Measurements from ENCODE around the gene ROPN1L.

The ROPN1L gene

GRCh38 chr5:10442576-10442975 is 897 bp downstream of the ROPN1L start:
- no peak overlapping the region for H3K27ac ChIP-seq
- TF ChIP-seq CTCF (conservative IDR thresholded peaks at IDR 0.05): no peak
- no peak for TF ChIP-seq ZFX (IDR thresholded peaks at IDR 0.05)

- TF ChIP-seq CTCF (conservative IDR thresholded peaks at IDR 0.05) (no peak), ZFX (IDR thresholded peaks at IDR 0.05) (no peak)
- H3K27ac ChIP-seq: no peak overlapping the region
Measured at GRCh38 chr5:10445352-10445751, 3.7 kb downstream of the ROPN1L start.

- no peak overlapping the region for H3K27ac ChIP-seq
Measured at GRCh38 chr5:10446490-10446889, 4.8 kb downstream of the ROPN1L start.

GRCh38 chr5:10447041-10447440 is 5.4 kb downstream of the ROPN1L start:
- TF ChIP-seq ZFX (IDR thresholded peaks at IDR 0.05) (no peak), CTCF (conservative IDR thresholded peaks at IDR 0.05) (no peak)
- no peak overlapping the region for H3K27ac ChIP-seq

More at GRCh38 chr5:10446490-10446889, 4.8 kb downstream of the ROPN1L start:
- TF ChIP-seq CTCF (conservative IDR thresholded peaks at IDR 0.05) (no peak), ZFX (IDR thresholded peaks at IDR 0.05) (no peak)

DNA sequence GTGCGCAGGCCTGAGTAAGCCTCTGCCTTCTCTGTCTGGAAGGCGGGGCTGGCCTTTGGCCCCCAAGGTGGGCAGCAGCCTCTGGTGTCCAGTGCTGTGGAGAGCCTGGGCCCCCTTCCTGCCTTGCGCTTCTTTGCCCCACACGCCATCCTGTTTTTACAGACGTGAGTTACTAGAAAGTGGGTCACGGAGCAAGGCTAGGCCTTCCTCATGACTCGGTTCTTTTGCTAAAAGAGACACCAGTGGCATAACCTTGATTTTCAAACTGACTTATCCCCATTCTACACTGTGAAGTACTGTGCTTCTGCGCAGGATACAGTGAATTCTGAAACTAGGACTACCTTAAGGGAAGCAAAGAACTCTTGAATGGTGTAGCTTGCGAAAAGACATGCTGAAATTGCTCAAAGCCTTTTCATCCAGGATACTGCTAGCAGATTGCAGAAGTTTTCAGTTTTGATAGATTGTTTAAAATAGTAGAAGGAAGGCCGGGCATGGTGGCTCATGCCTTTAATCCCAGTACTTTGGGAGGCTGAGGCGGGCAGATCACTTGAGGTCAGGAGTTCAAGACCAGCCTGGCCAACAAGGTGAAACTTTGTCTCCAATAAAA is 7.2 kb downstream of the ROPN1L start:
- TF ChIP-seq CTCF (conservative IDR thresholded peaks at IDR 0.05) (no peak), ZFX (IDR thresholded peaks at IDR 0.05) (no peak)
- H3K27ac ChIP-seq: no peak overlapping the region

DNA sequence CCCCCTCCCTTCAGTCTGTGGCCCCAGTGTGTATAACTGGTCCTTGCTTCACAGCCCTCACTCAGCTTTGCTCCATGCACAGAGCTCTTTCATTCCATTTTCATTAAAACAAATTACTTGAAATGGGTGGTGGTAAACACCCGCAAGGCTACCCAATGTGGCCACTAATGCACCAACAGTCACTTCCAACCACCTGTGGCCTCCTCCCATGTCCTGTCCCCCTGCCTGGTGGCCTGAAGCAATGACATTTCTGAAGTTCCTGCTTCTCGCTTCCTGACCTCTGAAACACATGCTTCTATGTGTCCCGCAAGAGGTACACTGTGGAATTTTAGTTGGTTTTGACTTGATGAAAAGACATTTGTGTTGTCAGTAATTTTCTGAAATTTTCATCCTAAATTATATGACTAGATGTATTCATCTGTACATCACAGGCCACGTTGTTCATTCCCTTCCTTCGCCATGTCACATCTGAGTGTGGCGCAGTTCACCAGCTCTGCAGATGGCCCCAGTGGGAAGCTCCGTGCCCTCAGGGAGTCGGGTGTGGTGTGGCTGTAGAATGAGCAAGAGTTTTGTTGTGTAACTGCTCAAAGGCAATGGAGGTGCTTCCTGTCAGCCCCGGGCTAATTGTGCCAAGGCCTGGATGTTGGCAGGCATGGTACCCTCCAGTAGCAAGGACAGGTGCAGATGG is 9.6 kb downstream of the ROPN1L start:
- H3K27ac ChIP-seq: no peak overlapping the region
- no peak for TF ChIP-seq CTCF (conservative IDR thresholded peaks at IDR 0.05)

- H3K27ac ChIP-seq: no peak overlapping the region
- peak; percentile 81 for TF ChIP-seq CTCF (conservative IDR thresholded peaks at IDR 0.05)
- no peak for TF ChIP-seq ZFX (IDR thresholded peaks at IDR 0.05)
Measured at GRCh38 chr5:10452768-10453331, 11.2 kb downstream of the ROPN1L start.
